WERI-Rb-1 (cell line): ENCODE data around the gene RAD51B.

Source experiments
- DNase-seq: peaks from one replicate; pipeline ENCODE4 v3.0.0-alpha.2; 2020
- H3K27ac ChIP-seq: fragments of 250-450 bp; sonication (Bioruptor Pico); 2 replicates; pipeline ENCODE4 v1.5.1; 2020; ENCODE audit warnings: mild to moderate bottlenecking, moderate library complexity
- H3K27me3 ChIP-seq: fragments of 250-450 bp; sonication (Bioruptor Pico); 2 replicates; pipeline ENCODE4 v1.5.1; 2021; ENCODE audit warnings: mild to moderate bottlenecking, low read depth, moderate library complexity; ENCODE audit not compliant: insufficient read depth, severe bottlenecking
- H3K36me3 ChIP-seq: fragments of 250-450 bp; sonication (Bioruptor Pico); 2 replicates; pipeline ENCODE4 v1.5.1; 2020; ENCODE audit warnings: mild to moderate bottlenecking, moderate library complexity
- H3K4me3 ChIP-seq: 2 replicates; pipeline ENCODE4 v1.5.1; 2011; ENCODE audit warnings: low read depth, mild to moderate bottlenecking, control low read depth, low read length
- H3K9me3 ChIP-seq: fragments of 250-450 bp; sonication (Bioruptor Pico); 2 replicates; pipeline ENCODE4 v1.5.1; 2021; ENCODE audit warnings: mild to moderate bottlenecking, moderate library complexity; ENCODE audit not compliant: severe bottlenecking
- TF ChIP-seq, protein P1 (sequence below): IDR thresholded peaks from 2 replicates; pipeline ENCODE4 v1.5.1; 2011; ENCODE audit warnings: low read depth, mild to moderate bottlenecking, control low read depth, inconsistent platforms, low read length

The RAD51B gene

DNA sequence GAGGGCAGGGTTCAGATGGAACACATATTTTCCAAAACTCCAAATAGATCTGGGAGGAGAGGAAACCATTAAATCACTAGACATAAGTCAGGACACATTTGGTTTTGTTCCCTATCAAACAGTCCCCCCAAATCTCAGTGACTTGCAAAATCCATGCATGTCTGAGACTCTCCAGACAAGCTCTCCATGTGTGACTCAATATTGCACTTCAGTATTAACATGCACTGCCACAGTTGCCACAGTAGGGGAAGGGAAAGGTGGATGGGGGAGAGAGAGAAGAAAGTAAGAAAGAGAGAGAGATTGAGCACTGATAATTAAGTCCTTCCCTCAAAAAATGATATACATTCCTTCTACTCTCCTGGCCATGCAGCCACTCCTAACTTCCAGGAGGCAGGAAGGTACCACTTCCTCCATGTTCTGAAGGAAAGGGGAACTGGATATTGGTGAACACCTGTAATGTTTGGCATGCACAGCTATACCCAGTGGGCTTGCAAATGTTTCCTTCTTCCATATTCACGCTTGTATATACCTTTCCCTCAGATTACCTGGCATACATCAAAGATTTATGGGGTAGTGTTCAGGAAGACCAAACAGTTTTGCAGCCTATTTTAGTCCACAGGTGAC lies 663.3 kb downstream of the RAD51B start:
- H3K27ac ChIP-seq, result no peak overlapping the region
- TF ChIP-seq, protein P1, sequence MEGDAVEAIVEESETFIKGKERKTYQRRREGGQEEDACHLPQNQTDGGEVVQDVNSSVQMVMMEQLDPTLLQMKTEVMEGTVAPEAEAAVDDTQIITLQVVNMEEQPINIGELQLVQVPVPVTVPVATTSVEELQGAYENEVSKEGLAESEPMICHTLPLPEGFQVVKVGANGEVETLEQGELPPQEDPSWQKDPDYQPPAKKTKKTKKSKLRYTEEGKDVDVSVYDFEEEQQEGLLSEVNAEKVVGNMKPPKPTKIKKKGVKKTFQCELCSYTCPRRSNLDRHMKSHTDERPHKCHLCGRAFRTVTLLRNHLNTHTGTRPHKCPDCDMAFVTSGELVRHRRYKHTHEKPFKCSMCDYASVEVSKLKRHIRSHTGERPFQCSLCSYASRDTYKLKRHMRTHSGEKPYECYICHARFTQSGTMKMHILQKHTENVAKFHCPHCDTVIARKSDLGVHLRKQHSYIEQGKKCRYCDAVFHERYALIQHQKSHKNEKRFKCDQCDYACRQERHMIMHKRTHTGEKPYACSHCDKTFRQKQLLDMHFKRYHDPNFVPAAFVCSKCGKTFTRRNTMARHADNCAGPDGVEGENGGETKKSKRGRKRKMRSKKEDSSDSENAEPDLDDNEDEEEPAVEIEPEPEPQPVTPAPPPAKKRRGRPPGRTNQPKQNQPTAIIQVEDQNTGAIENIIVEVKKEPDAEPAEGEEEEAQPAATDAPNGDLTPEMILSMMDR, result no peak
- H3K9me3 ChIP-seq, result no peaks in the 10 kb centered on the region
- no peak for DNase-seq
- no peak overlapping the region for H3K4me3 ChIP-seq
- no peaks in the 10 kb centered on the region for H3K27me3 ChIP-seq
- H3K36me3 ChIP-seq, result no peaks in the 10 kb centered on the region

DNA sequence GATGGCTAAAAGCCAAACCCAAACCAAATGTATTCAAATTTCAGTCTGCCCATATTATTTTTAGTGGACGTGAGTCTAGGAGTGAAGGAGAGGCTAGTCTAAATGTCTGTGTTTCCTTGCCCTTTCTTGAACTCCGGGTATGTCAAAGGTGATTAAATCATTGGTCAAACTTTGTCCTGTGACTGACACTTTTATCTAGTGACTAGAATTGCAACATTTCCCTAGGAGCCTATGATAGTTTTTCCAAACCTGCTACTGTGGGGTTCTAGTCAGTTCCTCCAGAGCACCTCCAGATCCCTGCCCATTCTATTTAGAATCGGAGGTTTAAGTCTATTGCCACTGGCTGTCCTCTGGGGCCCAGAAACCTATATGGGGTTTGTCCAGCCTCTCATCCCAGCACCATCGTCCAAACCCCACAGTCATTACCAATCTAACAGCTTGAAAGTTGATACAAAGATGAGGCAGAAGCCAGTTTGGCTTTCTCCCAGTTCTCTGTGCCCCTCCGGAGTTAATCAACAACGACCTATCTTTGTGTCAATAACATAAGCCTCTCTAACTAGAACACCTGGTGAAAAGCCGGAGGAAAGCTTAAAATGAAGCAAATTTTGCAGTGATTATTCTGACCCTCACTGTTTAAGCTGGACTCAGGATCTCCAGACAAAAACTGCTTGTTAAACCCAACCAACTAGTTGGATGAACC lies 666.6 kb downstream of the RAD51B start:
- no peaks in the 10 kb centered on the region for H3K9me3 ChIP-seq
- no peaks in the 10 kb centered on the region for H3K36me3 ChIP-seq
- H3K27me3 ChIP-seq, result no peaks in the 10 kb centered on the region
- TF ChIP-seq, protein P1, result no peak
- no peak overlapping the region for H3K27ac ChIP-seq
- no peak overlapping the region for H3K4me3 ChIP-seq
- no peak for DNase-seq

DNA sequence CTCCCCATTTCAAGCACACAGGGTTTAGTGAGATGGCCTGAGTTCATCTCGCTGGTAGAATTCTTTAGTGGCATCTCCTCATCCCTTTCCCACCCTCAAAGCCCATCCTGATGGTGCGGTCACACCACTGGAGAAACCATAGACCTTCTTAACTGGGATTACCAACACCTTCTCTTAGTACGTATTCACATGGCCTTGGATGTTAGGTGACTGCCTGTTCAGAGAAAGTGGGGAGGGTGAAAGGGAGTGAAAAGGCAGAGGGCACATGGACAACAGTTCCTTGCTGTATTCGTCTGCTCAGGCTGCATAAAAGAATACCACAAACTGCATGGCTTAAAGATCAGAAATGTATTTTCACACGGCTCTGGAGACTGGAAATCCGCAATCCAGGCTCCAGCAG lies 667.2 kb downstream of the RAD51B start:
- no peaks in the 10 kb centered on the region for H3K9me3 ChIP-seq
- no peaks in the 10 kb centered on the region for H3K36me3 ChIP-seq
- no peak overlapping the region for H3K27ac ChIP-seq
- no peak for DNase-seq
- TF ChIP-seq, protein P1, result no peak
- no peaks in the 10 kb centered on the region for H3K27me3 ChIP-seq
- H3K4me3 ChIP-seq, result no peak overlapping the region

DNA sequence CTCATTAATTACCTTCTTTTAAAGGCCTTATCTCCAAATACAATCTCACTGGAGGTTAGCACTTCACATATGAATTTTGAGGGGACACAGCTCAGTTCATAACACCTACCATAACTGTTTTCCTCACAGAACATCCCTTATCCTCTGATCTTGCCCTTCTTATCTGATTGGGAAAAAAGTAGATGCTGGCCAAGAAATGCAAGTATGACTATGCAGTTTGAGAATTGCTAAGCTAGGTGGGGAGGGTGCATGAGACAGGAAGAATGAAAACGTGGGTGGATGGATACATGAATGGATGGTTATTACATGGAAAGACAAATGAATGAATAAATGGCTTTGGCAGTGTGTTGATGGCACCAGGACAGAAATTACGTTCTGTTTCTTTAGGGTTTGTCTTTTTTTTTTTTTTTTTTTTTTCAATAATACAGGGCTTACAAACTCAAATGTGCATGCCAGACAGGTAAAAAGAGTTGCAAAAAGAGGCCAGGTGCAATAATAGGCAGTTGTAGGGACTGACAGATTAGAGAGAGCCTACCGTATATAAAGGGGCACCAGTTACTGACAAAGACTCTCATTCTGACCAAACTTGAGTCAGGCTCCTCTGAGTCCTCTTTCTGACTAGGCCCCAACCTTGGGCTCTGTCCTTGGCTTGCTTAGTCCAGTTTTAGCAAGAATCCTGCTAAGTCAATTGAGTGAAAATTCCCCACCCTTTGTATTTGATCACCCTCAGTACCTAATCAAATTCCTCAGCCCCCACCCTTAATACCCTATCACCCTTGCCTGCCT lies 668.4 kb downstream of the RAD51B start:
- TF ChIP-seq, protein P1, result no peak
- H3K4me3 ChIP-seq, result no peak overlapping the region
- no peak overlapping the region for H3K27ac ChIP-seq
- DNase-seq, result no peak
- H3K36me3 ChIP-seq, result no peaks in the 10 kb centered on the region
- H3K9me3 ChIP-seq, result no peaks in the 10 kb centered on the region
- no peaks in the 10 kb centered on the region for H3K27me3 ChIP-seq

DNA sequence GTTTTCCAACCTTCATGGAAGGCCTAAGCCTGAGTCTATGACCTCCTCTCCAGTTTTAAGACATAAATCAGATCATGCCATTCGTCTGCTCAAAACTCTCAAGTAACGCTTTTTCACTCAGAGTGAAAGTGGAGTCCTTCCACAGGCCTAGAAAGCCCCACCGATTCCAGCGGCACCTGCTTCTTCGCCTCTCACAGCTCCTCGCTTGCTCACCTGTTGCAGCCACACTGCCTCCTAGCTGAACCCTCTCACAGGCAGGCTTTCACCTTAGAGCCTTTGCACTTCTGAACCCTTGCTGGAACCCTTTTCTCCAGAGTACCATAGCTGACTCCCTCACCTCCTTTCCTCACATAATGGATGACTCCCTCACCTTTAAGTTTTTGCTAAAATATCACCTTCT lies 672.2 kb downstream of the RAD51B start:
- no peaks in the 10 kb centered on the region for H3K9me3 ChIP-seq
- H3K27ac ChIP-seq, result no peak overlapping the region
- no peaks in the 10 kb centered on the region for H3K27me3 ChIP-seq
- H3K4me3 ChIP-seq, result no peak overlapping the region
- no peak for DNase-seq
- no peaks in the 10 kb centered on the region for H3K36me3 ChIP-seq
- TF ChIP-seq, protein P1, result no peak
